SJSA1 (cell line): ENCODE measurements around the gene MUC13. TPM values are rescaled to one million over a fixed set of nuclear protein-coding genes. Genes with fewer than 3 reads are reported as not detected.

Experiments
- DNase-seq, 2 experiments: peaks; one replicate each; pipeline ENCODE4 v3.0.0-alpha.2; 2015 to 2020; ENCODE audit warnings: low spot score in 2 of 2, low read depth in 1 of 2
- H3K27ac ChIP-seq: fragments of 250-450 bp; sonication (Bioruptor Pico); 2 replicates; pipeline ENCODE4 v1.5.1; 2020; ENCODE audit warnings: mild to moderate bottlenecking, moderate library complexity
- H3K27me3 ChIP-seq: fragments of 250-450 bp; sonication (Bioruptor Pico); replicated peaks from 2 replicates; pipeline ENCODE4 v1.5.1; 2020; ENCODE audit warnings: mild to moderate bottlenecking, moderate library complexity
- H3K36me3 ChIP-seq: fragments of 250-450 bp; sonication (Bioruptor Pico); 2 replicates; pipeline ENCODE4 v1.5.1; 2020; ENCODE audit warnings: mild to moderate bottlenecking
- H3K4me1 ChIP-seq: fragments of 250-450 bp; sonication (Bioruptor Pico); replicated peaks from 2 replicates; pipeline ENCODE4 v1.6.1; 2021; ENCODE audit warnings: mild to moderate bottlenecking
- H3K4me3 ChIP-seq: fragments of 250-450 bp; sonication (Bioruptor Pico); 2 replicates; pipeline ENCODE4 v1.5.1; 2020; ENCODE audit warnings: mild to moderate bottlenecking
- H3K9me3 ChIP-seq: fragments of 250-450 bp; sonication (Bioruptor Pico); replicated peaks from 2 replicates; pipeline ENCODE4 v1.5.1; 2020; ENCODE audit warnings: mild to moderate bottlenecking
- total RNA-seq: library from RNA; depleted of rRNA; stranded (reverse); fragments of >200 nt; shearing (Covaris generic); gene quantifications from 2 replicates; pipeline ENCODE4 v1.2.3, GENCODE V29; 2014

MUC13 gene
- total RNA-seq, 1 experiment from 2014 or later: not detected

- Histone ChIP-seq H3K27me3 (no peaks in the 10 kb centered on the region), H3K4me3 (no peak overlapping the region), H3K27ac (no peak overlapping the region), H3K4me1 (peaks cover 53% of the 10 kb centered on the region), H3K36me3 (peaks cover 3% of the 10 kb centered on the region; the same call in 1 of the 2 replicates), H3K9me3 (no peaks in the 10 kb centered on the region)
- no peak for DNase-seq
These were observed 50.0 kb downstream of the MUC13 start for GRCh38 chr3:124884474-124885101.

- H3K4me1 ChIP-seq: peaks cover 59% of the 10 kb centered on the region
- no peaks in the 10 kb centered on the region for H3K27me3 ChIP-seq
- H3K36me3 ChIP-seq: peaks cover 3% of the 10 kb centered on the region; the same call in 1 of the 2 replicates
- H3K4me3 ChIP-seq: no peak overlapping the region
- H3K27ac ChIP-seq: no peak overlapping the region
- H3K9me3 ChIP-seq: no peaks in the 10 kb centered on the region
- no peak for DNase-seq
These were observed 50.6 kb downstream of the MUC13 start for GRCh38 chr3:124883766-124884473.

- no peaks in the 10 kb centered on the region for H3K9me3 ChIP-seq
- H3K27me3 ChIP-seq: no peaks in the 10 kb centered on the region
- H3K36me3 ChIP-seq: peaks cover 3% of the 10 kb centered on the region; the same call in 1 of the 2 replicates
- no peak for DNase-seq
- no peak overlapping the region for H3K27ac ChIP-seq
- H3K4me3 ChIP-seq: no peak overlapping the region
- peaks cover 68% of the 10 kb centered on the region for H3K4me1 ChIP-seq
These were observed 51.5 kb downstream of the MUC13 start for GRCh38 chr3:124882816-124883747.

- H3K4me1 ChIP-seq: peaks cover 70% of the 10 kb centered on the region
- DNase-seq: no peak
- H3K36me3 ChIP-seq: peaks cover under 1% of the 10 kb centered on the region; the same call in 1 of the 2 replicates
- H3K27me3 ChIP-seq: no peaks in the 10 kb centered on the region
- no peak overlapping the region for H3K27ac ChIP-seq
- H3K9me3 ChIP-seq: no peaks in the 10 kb centered on the region
- H3K4me3 ChIP-seq: no peak overlapping the region
These were observed 52.4 kb downstream of the MUC13 start for GRCh38 chr3:124881976-124882697.

- H3K27me3 ChIP-seq: no peaks in the 10 kb centered on the region
- H3K4me1 ChIP-seq: peaks cover 54% of the 10 kb centered on the region
- H3K9me3 ChIP-seq: no peaks in the 10 kb centered on the region
- H3K4me3 ChIP-seq: no peak overlapping the region
- peak overlapping the region; percentile 56 for H3K27ac ChIP-seq
- DNase-seq: no peak
- no peaks in the 10 kb centered on the region for H3K36me3 ChIP-seq
These were observed 55.2 kb downstream of the MUC13 start for GRCh38 chr3:124879337-124879680.

GRCh38 chr3:124878561-124879336 is 55.8 kb downstream of the MUC13 start:
- Histone ChIP-seq H3K27ac (peak overlapping the region; percentile 56), H3K27me3 (no peaks in the 10 kb centered on the region), H3K4me1 (peaks cover 49% of the 10 kb centered on the region), H3K4me3 (no peak overlapping the region), H3K9me3 (no peaks in the 10 kb centered on the region), H3K36me3 (no peaks in the 10 kb centered on the region)
- DNase-seq: peak; percentile 84 to 87

GRCh38 chr3:124877674-124878073 is 56.9 kb downstream of the MUC13 start:
- peak overlapping the region; percentile 56 for H3K27ac ChIP-seq
- H3K27me3 ChIP-seq: no peaks in the 10 kb centered on the region
- no peak for DNase-seq
- H3K36me3 ChIP-seq: no peaks in the 10 kb centered on the region
- H3K9me3 ChIP-seq: no peaks in the 10 kb centered on the region
- no peak overlapping the region for H3K4me3 ChIP-seq
- H3K4me1 ChIP-seq: peaks cover 44% of the 10 kb centered on the region

GRCh38 chr3:124876401-124876878 is 58.1 kb downstream of the MUC13 start:
- Histone ChIP-seq H3K4me1 (peaks cover 35% of the 10 kb centered on the region), H3K4me3 (no peak overlapping the region), H3K27ac (no peak overlapping the region), H3K36me3 (no peaks in the 10 kb centered on the region), H3K27me3 (no peaks in the 10 kb centered on the region), H3K9me3 (no peaks in the 10 kb centered on the region)
- no peak for DNase-seq

GRCh38 chr3:124873226-124873625 is 61.3 kb downstream of the MUC13 start:
- Histone ChIP-seq H3K27ac (no peak overlapping the region), H3K4me3 (no peak overlapping the region), H3K4me1 (peaks cover 14% of the 10 kb centered on the region), H3K27me3 (no peaks in the 10 kb centered on the region), H3K36me3 (no peaks in the 10 kb centered on the region; the same call in 1 of the 2 replicates), H3K9me3 (no peaks in the 10 kb centered on the region)
- DNase-seq: no peak

- no peak for DNase-seq
- Histone ChIP-seq H3K27me3 (no peaks in the 10 kb centered on the region), H3K4me3 (no peak overlapping the region), H3K27ac (no peak overlapping the region), H3K36me3 (no peaks in the 10 kb centered on the region; the same call in 1 of the 2 replicates), H3K4me1 (no peaks in the 10 kb centered on the region), H3K9me3 (no peaks in the 10 kb centered on the region)
These were observed 67.0 kb downstream of the MUC13 start for GRCh38 chr3:124867511-124867910.

- no peak for DNase-seq
- no peak overlapping the region for H3K27ac ChIP-seq
- no peaks in the 10 kb centered on the region for H3K9me3 ChIP-seq
These were observed 72.5 kb downstream of the MUC13 start for GRCh38 chr3:124862006-124862405.

GRCh38 chr3:124861041-124861440 is 73.5 kb downstream of the MUC13 start:
- no peaks in the 10 kb centered on the region; the same call in 1 of the 2 replicates for H3K36me3 ChIP-seq
- H3K9me3 ChIP-seq: no peaks in the 10 kb centered on the region
- no peak overlapping the region for H3K4me3 ChIP-seq
- peaks cover 39% of the 10 kb centered on the region for H3K4me1 ChIP-seq
- H3K27me3 ChIP-seq: no peaks in the 10 kb centered on the region
- no peak overlapping the region for H3K27ac ChIP-seq
- no peak for DNase-seq

More at GRCh38 chr3:124862006-124862405, 72.5 kb downstream of the MUC13 start:
- H3K27me3 ChIP-seq: no peaks in the 10 kb centered on the region
- peaks cover 39% of the 10 kb centered on the region for H3K4me1 ChIP-seq
- H3K36me3 ChIP-seq: no peaks in the 10 kb centered on the region; the same call in 1 of the 2 replicates
- no peak overlapping the region for H3K4me3 ChIP-seq
